GM12892 (cell line): ENCODE results near the gene BPIFA1.

Source experiments
- DNase-seq: peaks from one replicate; pipeline ENCODE4 v3.0.0; 2011; ENCODE audit not compliant: insufficient read length
- FAIRE-seq: peaks from 2 replicates; lab custom pipeline; 2011; peaks lifted over from hg19 to GRCh38; lab: Jason Lieb, UNC
- POLR2A ChIP-seq: IDR thresholded peaks from 2 replicates; pipeline ENCODE4 v1.6.1; 2011; ENCODE audit warnings: low read depth, low read length, control low read depth
- POLR2AphosphoS5 ChIP-seq: IDR thresholded peaks from 2 replicates; pipeline ENCODE4 v1.6.1; 2011; ENCODE audit warnings: low read depth, low read length, control low read depth
- TAF1 ChIP-seq: IDR thresholded peaks from 2 replicates; pipeline ENCODE4 v1.6.1; 2011; ENCODE audit warnings: low read depth, mild to moderate bottlenecking, control low read depth, low read length, borderline replicate concordance

The BPIFA1 gene

GRCh38 chr20:33249456-33249855, 13.7 kb downstream of the BPIFA1 start:
- FAIRE-seq (no peak), DNase-seq (no peak)
- TF ChIP-seq POLR2AphosphoS5 (no peak), TAF1 (no peak), POLR2A (no peak)

DNA sequence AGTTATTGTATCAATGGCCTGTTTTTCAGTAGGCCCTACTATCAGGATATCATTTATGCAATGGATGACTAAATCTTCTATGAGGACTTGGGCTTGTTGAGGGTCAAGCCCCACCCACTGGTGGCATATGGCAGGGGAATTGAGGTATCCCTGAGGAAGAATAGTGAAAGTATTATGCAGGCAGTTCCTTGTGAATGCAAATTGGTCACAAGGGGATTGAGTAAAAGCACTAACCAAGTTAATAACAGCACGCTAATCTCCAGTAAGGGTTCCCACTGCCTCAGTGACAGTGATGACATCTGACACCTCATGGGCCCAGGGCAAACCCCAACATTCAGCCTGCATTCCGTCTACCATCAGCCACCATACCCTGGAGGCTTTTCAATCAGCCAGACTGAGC, 14.9 kb downstream of the BPIFA1 start:
- no peak for DNase-seq
- no peak for TF ChIP-seq TAF1
- no peak for TF ChIP-seq POLR2AphosphoS5
- no peak for TF ChIP-seq POLR2A
- no peak for FAIRE-seq

DNA sequence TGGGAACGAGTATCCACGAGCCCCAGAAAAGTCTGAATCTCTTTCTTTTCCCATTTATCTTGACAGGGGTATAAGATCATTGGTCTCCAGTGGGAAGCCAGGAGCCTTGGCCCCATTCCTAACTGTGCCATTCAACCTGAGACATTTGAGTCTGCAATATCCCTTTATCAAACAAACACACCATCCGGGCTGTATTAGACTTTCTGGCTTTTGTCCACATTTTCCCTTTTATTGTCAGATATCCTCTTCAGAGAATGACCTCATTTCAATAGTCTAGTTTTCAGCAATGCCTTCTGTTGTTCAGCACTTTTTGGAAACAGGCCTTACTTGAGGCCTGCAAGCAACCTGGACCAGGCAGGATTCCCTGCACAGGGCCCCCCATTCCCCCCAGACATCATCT, 15.7 kb downstream of the BPIFA1 start:
- TF ChIP-seq POLR2A: no peak
- TF ChIP-seq TAF1: no peak
- no peak for TF ChIP-seq POLR2AphosphoS5
- no peak for DNase-seq
- FAIRE-seq: no peak

GRCh38 chr20:33252460-33252859, 16.7 kb downstream of the BPIFA1 start:
- DNase-seq (no peak), FAIRE-seq (no peak)
- no peak for TF ChIP-seq TAF1
- TF ChIP-seq POLR2A: no peak
- no peak for TF ChIP-seq POLR2AphosphoS5

DNA sequence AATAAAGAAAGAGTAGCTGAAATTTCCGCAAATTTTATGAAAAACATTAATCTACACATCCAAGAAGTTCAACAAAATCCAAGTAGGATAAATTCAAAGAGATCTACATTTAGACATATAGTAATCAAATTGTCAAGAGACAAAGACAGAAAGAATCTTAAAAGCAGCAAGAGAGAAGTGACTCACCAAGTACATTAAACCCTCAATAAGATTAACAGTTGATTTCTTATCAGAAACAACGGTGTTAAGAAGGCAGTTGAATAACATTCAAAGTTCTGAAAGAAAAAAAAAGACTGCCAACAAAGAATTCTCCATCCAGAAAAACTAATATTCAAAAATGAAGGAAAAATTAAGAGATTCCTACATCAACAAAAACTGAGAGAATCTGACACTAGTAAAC, 19.2 kb downstream of the BPIFA1 start:
- FAIRE-seq (no peak), DNase-seq (no peak)
- no peak for TF ChIP-seq POLR2A
- TF ChIP-seq POLR2AphosphoS5: no peak
- no peak for TF ChIP-seq TAF1

DNA sequence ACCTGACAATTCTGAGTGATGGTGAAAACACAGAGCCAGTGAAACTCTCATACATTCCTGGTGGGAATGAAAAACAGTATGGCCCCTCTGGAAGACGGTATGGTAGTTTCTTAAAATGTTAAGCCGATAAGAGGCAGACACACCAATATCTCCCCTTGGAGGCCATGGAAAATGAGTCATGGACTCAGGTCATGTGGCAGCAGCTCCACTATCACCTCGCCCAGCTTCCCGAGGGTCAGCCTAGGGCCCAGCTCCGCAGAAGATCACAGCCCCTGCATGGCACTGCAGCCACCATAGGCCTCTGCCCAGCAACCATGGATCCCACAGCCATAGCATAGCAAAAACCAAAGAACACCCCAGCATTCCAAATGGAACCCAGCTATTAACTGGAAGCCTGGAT, 21.4 kb downstream of the BPIFA1 start:
- no peak for DNase-seq
- TF ChIP-seq TAF1 (no peak), POLR2AphosphoS5 (no peak), POLR2A (no peak)
- no peak for FAIRE-seq

DNA sequence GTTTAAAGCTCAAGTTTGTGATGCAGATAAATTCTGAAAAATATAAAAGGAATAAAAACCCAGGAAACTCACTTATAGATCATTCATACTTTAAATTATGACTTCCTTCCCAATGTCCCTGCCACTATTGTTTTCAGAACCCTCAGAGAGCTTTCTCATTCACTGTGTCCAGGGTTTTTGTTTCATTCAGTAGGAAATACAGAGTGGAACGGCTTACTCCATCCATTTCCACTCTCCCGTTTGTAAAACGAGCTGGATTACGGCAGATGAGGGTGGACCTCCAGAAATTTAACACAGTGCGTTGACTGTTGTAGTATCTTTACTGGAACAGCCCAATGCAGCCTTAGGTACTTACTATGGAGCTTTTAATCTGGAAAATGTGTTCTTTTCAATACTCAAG, 23.6 kb downstream of the BPIFA1 start:
- TF ChIP-seq TAF1: no peak
- TF ChIP-seq POLR2A: no peak
- TF ChIP-seq POLR2AphosphoS5: no peak
- no peak for FAIRE-seq
- no peak for DNase-seq

GRCh38 chr20:33261465-33261864, 25.7 kb downstream of the BPIFA1 start:
- DNase-seq: no peak
- TF ChIP-seq TAF1 (no peak), POLR2AphosphoS5 (no peak), POLR2A (no peak)
- no peak for FAIRE-seq

GRCh38 chr20:33262658-33263065, 26.9 kb downstream of the BPIFA1 start:
- no peak for FAIRE-seq
- no peak for DNase-seq
- no peak for TF ChIP-seq TAF1
- TF ChIP-seq POLR2A: no peak
- no peak for TF ChIP-seq POLR2AphosphoS5

DNA sequence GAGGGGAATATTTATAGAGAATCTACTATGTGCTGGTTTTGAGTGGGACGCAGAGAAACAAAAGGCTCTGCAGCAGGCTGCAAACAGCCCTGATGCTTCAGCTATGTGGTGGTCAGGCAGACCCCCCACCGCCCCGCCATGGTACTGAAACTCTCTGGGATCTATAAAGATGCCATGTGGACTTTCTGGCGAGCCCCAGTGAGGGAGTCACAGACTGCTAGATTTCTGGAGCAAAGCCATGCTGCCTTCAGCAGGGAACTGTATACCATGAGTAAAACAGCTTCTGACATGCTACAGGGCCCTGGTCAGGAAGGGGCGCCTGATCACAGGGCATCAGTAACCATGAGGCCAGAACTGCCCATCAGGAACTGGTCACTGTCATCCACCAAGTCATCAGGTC, 28.0 kb downstream of the BPIFA1 start:
- no peak for FAIRE-seq
- TF ChIP-seq TAF1 (no peak), POLR2A (no peak), POLR2AphosphoS5 (no peak)
- no peak for DNase-seq

- TF ChIP-seq POLR2A (no peak), TAF1 (no peak)
- FAIRE-seq (no peak), DNase-seq (no peak)
These were observed 31.9 kb downstream of the BPIFA1 start for GRCh38 chr20:33267701-33268100.

DNA sequence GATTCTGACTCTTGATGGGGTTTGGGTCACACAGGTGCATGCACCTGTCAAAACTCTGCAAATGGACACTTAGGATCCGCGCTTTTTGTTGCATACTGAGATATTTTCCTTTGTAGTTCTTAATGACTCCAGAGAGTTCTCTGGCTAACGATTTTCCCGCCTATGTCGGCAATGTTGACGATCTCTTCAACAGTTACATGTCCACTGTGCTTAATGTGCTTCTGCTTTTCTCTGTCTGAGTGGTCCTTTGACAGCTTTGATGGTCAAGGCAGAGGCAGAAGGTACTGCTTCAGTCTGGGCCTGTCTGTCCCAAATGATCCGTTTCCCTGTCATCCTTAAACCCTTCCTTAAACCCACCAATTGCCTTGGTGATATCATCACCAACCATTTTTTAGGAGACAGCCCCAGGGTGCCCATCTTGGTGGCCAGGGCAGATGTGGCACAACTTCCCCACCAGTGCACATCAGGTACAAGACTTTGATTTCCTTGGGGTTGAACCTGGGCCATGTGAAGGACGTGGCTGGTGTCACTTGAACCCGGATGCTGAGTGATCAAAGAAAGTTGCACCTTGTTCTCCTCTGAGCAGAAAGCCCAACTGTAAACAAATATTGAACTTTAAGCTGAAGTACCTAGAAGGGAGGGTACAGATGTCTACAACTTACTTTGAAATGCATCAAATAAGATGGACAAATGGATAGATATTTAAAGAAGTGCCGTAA, 36.5 kb downstream of the BPIFA1 start:
- no peak for FAIRE-seq
- DNase-seq: no peak
- TF ChIP-seq TAF1 (no peak), POLR2AphosphoS5 (no peak), POLR2A (no peak)
